NCI-H2196 (cell line): Measurements from ENCODE around the gene VAV2.

Source experiments
- DNase-seq: peaks from one replicate; lab custom pipeline; 2025; ENCODE audit not compliant: unreplicated experiment; lab: John Stamatoyannopoulos, UW

VAV2 gene

DNA sequence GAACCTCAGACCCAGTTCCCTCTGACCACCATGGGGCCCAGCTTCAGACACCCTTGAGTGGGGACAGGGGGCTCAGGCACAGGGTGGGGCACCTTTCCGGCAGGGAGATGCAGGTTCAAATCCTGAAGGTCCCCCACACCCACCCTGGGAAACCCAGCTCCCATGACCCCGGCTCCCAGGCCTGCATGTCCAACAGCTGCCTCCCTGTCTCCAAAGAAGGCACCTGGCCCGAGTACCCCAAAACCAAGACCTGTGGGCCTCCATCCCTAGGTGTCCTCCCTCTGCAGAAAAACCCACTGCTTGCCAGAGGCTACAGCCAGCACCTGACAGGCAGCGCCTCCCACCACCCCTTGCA, 38.5 kb downstream of the VAV2 start:
- DNase-seq: no peak

- no peak for DNase-seq
Observed at GRCh38 chr9:133952598-133953550, 39.2 kb downstream of the VAV2 start.

GRCh38 chr9:133951265-133951664, 40.9 kb downstream of the VAV2 start:
- no peak for DNase-seq

- no peak for DNase-seq
Observed at GRCh38 chr9:133950629-133951111, 41.5 kb downstream of the VAV2 start.

- DNase-seq: peak; percentile 9
Observed at GRCh38 chr9:133950192-133950591, 41.9 kb downstream of the VAV2 start.

GRCh38 chr9:133949486-133950061, 42.5 kb downstream of the VAV2 start:
- DNase-seq: no peak

GRCh38 chr9:133948561-133949485, 43.3 kb downstream of the VAV2 start:
- DNase-seq: no peak

DNA sequence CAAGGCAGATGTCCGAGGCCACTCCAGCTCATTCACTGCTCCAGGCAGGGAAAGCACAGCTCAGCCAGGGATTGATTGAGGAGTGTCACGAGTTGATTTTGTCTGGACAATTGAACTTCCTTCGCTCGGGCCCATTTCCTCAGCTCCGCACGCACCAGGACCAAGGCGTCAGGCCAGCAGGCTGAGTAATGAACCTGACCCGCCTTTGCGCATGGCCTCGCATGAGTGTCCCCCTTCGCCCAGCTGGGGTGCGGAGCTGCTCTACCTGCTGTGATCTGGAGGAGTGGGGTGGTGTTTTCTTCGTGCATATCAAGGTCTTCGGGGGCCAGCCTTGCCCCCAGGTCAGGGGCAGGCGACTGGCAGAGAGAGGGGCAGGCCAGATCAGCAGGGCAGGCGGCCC, 44.0 kb downstream of the VAV2 start:
- no peak for DNase-seq

GRCh38 chr9:133946840-133947486, 45.2 kb downstream of the VAV2 start:
- no peak for DNase-seq

- no peak for DNase-seq
Observed at GRCh38 chr9:133945977-133946753, 46.0 kb downstream of the VAV2 start.

DNA sequence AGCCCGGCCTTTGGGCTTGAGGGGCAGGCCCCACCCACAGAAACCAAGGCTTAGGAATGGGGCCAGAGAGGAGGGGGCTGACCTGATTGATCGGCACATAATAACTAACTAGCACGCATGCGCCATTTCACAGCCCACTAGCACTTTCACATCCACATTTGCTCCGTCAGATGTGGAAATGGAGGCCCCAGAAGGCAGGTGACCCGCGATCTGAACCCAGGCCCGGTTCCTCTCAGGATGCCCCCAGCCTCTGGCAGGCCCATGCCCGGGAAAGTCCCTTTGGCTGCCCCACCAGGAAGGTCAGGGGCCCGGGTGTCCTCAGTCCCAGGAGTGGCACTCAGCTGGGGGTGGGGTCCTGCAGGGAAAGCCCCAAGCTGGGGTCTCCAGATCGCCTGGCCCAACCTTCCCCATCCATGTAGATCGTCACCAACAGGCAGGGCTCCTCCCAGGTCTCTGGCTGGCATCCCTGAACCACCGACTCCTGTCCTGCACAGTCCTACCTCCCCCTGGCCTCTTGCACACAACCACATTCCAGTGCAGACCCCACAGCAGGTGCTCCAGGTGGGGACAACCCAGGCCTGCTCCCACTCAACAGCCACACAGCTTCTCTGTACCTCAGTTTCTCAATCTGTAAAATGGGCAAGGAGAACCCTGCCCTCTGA, 46.7 kb downstream of the VAV2 start:
- no peak for DNase-seq

DNA sequence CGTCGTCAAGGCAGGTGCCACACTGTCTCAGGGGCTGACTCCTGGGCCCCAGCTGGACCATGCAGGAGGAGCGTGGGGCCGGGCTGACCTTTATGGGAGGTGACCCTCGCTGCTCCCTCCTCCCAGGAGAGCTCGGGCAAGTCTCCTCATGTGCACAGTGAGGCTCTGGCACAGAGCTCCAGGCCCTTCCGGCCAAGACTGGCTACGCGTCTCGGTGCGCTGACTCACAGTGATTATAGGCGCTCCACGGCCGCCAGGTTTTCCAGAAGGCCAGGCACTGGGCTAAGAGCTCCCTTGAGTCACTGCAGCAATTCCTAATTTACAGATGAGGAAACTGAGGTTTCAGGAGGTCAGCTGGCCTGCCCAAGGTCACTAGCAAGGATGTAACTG, 47.4 kb downstream of the VAV2 start:
- DNase-seq: peak; percentile 27

GRCh38 chr9:133943781-133944745, 48.1 kb downstream of the VAV2 start:
- DNase-seq: no peak

DNA sequence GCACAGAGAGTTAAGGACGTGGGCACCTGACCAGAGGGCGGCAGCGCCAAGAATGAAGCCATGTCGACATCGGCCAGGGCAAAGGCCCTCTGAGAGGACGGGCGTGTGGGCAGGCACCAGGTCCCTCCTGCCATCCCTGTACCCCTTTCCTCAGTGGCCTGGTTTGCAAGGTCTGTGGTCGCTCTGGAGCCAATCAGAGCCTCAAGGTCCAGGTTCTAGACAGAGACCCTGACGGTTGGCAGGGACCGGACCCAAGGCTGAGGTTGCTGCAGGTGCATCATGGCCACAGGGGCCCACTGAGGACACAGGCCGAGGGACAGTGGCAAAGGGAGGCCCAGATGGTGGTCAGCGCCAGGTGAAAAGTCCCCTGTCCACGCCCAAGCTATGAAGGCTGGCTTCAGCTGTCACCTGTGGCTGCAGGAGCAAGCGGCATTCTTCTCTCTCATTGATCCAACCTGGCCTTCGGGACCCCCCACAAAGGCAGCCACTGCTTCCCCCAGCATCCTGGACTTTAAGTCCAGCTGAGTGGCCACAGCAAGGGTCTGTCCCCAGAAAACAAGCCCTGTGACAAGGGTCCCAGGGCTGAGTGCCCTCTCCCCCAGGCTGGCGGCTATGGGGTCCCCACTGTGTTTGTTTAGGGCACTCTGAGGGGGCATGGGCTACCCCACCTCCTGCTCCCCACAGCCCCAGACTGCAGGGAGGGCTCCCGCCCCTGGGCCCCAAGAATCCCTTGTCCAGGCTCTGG, 48.9 kb downstream of the VAV2 start:
- DNase-seq: no peak

- no peak for DNase-seq
Observed at GRCh38 chr9:133942206-133942975, 49.7 kb downstream of the VAV2 start.

DNA sequence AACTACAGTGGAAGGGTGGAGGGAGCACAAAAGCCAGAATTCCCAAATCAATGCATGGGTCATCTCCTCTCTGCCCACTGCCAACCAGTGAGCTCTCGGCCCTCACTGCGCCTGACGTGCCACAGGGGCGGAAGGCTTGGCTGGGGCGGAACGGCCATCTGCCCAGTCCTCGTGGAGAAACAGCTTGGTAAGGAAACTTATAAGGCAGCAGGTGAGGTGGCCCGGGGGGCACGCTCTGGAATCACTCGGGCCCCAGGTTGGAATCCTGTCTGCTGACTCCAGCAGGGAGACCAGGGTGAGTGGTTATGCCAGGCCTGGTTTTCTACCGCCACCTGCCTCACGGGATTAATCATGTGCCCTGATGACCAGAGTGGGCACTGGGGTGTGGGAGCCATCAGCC, 52.3 kb downstream of the VAV2 start:
- no peak for DNase-seq

- DNase-seq: no peak
Observed at GRCh38 chr9:133939171-133939785, 52.8 kb downstream of the VAV2 start.
